ENCODE measurements around the gene FYN. TPM values are rescaled to one million over a fixed set of nuclear protein-coding genes. Genes with fewer than 3 reads are reported as not detected.

FYN gene
- total and polyA plus RNA-seq, 9 of the 15 experiments (the other 6 are each of a cell fraction or from before 2014, with no cell fraction given), result 2.9 to 22.1 (median 11.4) TPM

DNA sequence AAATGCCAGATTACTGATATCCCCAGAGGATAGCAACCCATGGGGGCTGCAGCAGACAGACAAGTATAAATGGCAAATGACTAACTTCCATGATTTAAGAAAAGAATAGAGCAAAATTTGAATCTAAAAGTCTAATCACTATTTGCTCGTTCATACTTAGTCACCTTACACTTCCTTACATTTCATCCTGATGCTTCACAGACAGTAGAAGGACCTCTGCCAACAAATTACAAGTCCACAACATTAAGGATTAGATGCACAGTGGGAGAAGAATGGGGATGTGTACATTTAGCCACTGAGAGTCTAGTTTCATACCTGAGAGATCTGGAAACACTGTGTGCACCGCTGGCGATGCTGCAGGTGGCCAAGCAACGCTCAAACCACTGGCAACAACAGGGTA, 72.4 kb downstream of the FYN start:
- ChIA-PET POLR2A (interaction anchor here (0.7 to 1.5 kb wide), 3 partner anchors 29 to 158 kb away, joined by 3 to 4 read pairs (median 3); no protein-coding TSS in a partner anchor), CTCF (ENCODE audit: low intra/inter-chr PET ratio) (no interaction called here)
- intact Hi-C loops (cut with micrococcal nuclease) (loop anchor here (5.0 kb wide), 2 partner anchors 71 to 196 kb away; partner anchors contain the start of gene FYN), in situ Hi-C loops (cut with MboI) (no loop called here)
- FAIRE-seq, result no peak
- Histone ChIP-seq H3K9ac (ENCODE audit: insufficient read depth in 1 of 2, low read depth in 2 of 2, low read length in 2 of 2) (no peak overlapping the region), H3K79me2 (ENCODE audit: control insufficient read depth, insufficient read depth, low read length) (no peaks in the 10 kb centered on the region), H3K9me3 (replicated peaks; ENCODE audit: control insufficient read depth, insufficient read depth, low read depth, low read length) (no peaks in the 10 kb centered on the region), H3K4me2 (ENCODE audit: insufficient read depth, low read length) (no peak overlapping the region), H4K20me1 (replicated peaks; ENCODE audit: control insufficient read depth, insufficient read depth, low read length) (no peaks in the 10 kb centered on the region), H3K36me3 (ENCODE audit: control insufficient read depth, insufficient read depth, low read length) (no peaks in the 10 kb centered on the region), H3K4me3 (no peak overlapping the region), H3K27ac (ENCODE audit: extremely low read depth, low read depth, low read length) (no peak overlapping the region), H3K27me3 (ENCODE audit: control insufficient read depth in 2 of 2, insufficient read depth in 2 of 2, low read length in 2 of 2) (no peaks in the 10 kb centered on the region; a peak in 3 of 5 replicates), H3K9me1 (ENCODE audit: control insufficient read depth, insufficient read depth, low read length) (no peaks in the 10 kb centered on the region), H3K4me1 (replicated peaks in 1 of 2; ENCODE audit: control insufficient read depth in 2 of 2, insufficient read depth in 2 of 2, low read length in 2 of 2) (peaks cover 0 to 20% of the 10 kb centered on the region in 2 experiments; a peak in 3 of 5 replicates), H2AFZ (ENCODE audit: low read depth, low read length) (no peak overlapping the region)
- no TSS peak for BruUV-seq (replicated peaks)
- WGBS (ENCODE audit: insufficient coverage, low coverage, missing lambda C conversion rate), result 20% methylated on average over 4 of the region's 4 CpGs
- DNase-seq (ENCODE audit: extremely low read depth in 1 of 4, low spot score in 3 of 4), result no peak
- TF ChIP-seq TRIM28 (IDR thresholded peaks at IDR 0.05), result no peak
- no peak for TF ChIP-seq HOMEZ (CRISPR knock-in tag; IDR thresholded peaks at IDR 0.05)
- no peak for TF ChIP-seq ZNF507 (tag; conservative IDR thresholded peaks at IDR 0.05)
- no peak for TF ChIP-seq ZBTB49 (CRISPR knock-in tag; IDR thresholded peaks at IDR 0.05; ENCODE audit: borderline replicate concordance)
- no peak for TF ChIP-seq SRF (CRISPR knock-in tag; IDR thresholded peaks at IDR 0.05)
- ATAC-seq, result no peak

All from K562 (cell line).